Stimulated activated CD8-positive, alpha-beta memory T cell treated with anti-CD3 and anti-CD28 coated beads, Interleukin-12 subunit alpha, Interleukin-12 subunit beta, amount 100 ng/mL, for 24 hours (primary cell): ENCODE results near the gene B9D2.

Source experiments
- DNase-seq: peaks from one replicate; pipeline ENCODE4 v3.0.0-alpha.2; 2020; ENCODE audit errors: extremely low read depth

B9D2 gene

GRCh38 chr19:41327576-41328156 is 36.3 kb downstream of the B9D2 start:
- DNase-seq: peak; percentile 69

- DNase-seq: no peak
These were observed 36.8 kb downstream of the B9D2 start for GRCh38 chr19:41327076-41327575.

- DNase-seq: no peak
These were observed 37.8 kb downstream of the B9D2 start for GRCh38 chr19:41325947-41326706.

- DNase-seq: no peak
These were observed 38.4 kb downstream of the B9D2 start for GRCh38 chr19:41325640-41325946.

- no peak for DNase-seq
These were observed 38.9 kb downstream of the B9D2 start for GRCh38 chr19:41324921-41325639.

- DNase-seq: no peak
These were observed 39.7 kb downstream of the B9D2 start for GRCh38 chr19:41324231-41324702.

GRCh38 chr19:41323430-41324125 is 40.4 kb downstream of the B9D2 start:
- no peak for DNase-seq

- no peak for DNase-seq
These were observed 40.9 kb downstream of the B9D2 start for GRCh38 chr19:41323023-41323422.

GRCh38 chr19:41322451-41322850 is 41.5 kb downstream of the B9D2 start:
- no peak for DNase-seq

GRCh38 chr19:41321600-41322270 is 42.2 kb downstream of the B9D2 start:
- DNase-seq: no peak

- DNase-seq: no peak
These were observed 42.7 kb downstream of the B9D2 start for GRCh38 chr19:41321204-41321599.

- no peak for DNase-seq
These were observed 43.4 kb downstream of the B9D2 start for GRCh38 chr19:41320568-41320967.

GRCh38 chr19:41320185-41320518 is 43.8 kb downstream of the B9D2 start:
- DNase-seq: no peak

- no peak for DNase-seq
These were observed 44.3 kb downstream of the B9D2 start for GRCh38 chr19:41319500-41320184.

- DNase-seq: no peak
These were observed 45.1 kb downstream of the B9D2 start for GRCh38 chr19:41318696-41319499.

GRCh38 chr19:41316306-41316920 is 47.5 kb downstream of the B9D2 start:
- no peak for DNase-seq

GRCh38 chr19:41311613-41312012 is 52.3 kb downstream of the B9D2 start:
- no peak for DNase-seq

GRCh38 chr19:41311072-41311471 is 52.9 kb downstream of the B9D2 start:
- DNase-seq: no peak

- peak; percentile 69 for DNase-seq
These were observed 53.7 kb downstream of the B9D2 start, which contains the start of gene CCDC97 for GRCh38 chr19:41310033-41310831. Gene CCDC97, plus strand, starts transcription at chr19:41310172. Its CDS starts 139 bp downstream, at chr19:41310311.
